ENCODE measurements around the gene ID1. TPM values are rescaled to one million over a fixed set of nuclear protein-coding genes. Genes with fewer than 3 reads are reported as not detected.
"Not testable (repeated sequence)": the region's sequence is repeated elsewhere in the genome, so short reads cannot be mapped to it uniquely, and the experiment has no call there.

The ID1 gene
- total RNA-seq, 4 donors from 2014 or later: 422 to 839 (median 555) TPM

GRCh38 chr20:31572701-31573554, 32.2 kb upstream of the ID1 start:
- Histone ChIP-seq H3K27me3 (no peaks in the 10 kb centered on the region), H3K9me3 (no peaks in the 10 kb centered on the region), H3K4me3 (peak overlapping the region; percentile 37 to 68 (median 60)), H3K27ac (peak overlapping the region; percentile 86 to 96 (median 93)), H3K36me3 (peaks cover 0 to 29% (median 8%) of the 10 kb centered on the region in 3 donors), H3K4me1 (peaks cover 22 to 60% (median 44%) of the 10 kb centered on the region in 3 donors)
- peak; percentile 74 for DNase-seq
- intact Hi-C loops (cut with DNase I): loop anchor here (5.0 kb wide), 1 partner anchor 34 kb away; the partner anchor contains the start of gene ID1
- 3 to 4% methylated on average over 13 to 17 of the region's 63 CpGs for WGBS, 2 donors
- TF ChIP-seq, protein P1, sequence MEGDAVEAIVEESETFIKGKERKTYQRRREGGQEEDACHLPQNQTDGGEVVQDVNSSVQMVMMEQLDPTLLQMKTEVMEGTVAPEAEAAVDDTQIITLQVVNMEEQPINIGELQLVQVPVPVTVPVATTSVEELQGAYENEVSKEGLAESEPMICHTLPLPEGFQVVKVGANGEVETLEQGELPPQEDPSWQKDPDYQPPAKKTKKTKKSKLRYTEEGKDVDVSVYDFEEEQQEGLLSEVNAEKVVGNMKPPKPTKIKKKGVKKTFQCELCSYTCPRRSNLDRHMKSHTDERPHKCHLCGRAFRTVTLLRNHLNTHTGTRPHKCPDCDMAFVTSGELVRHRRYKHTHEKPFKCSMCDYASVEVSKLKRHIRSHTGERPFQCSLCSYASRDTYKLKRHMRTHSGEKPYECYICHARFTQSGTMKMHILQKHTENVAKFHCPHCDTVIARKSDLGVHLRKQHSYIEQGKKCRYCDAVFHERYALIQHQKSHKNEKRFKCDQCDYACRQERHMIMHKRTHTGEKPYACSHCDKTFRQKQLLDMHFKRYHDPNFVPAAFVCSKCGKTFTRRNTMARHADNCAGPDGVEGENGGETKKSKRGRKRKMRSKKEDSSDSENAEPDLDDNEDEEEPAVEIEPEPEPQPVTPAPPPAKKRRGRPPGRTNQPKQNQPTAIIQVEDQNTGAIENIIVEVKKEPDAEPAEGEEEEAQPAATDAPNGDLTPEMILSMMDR (IDR thresholded peaks at IDR 0.05): peak in 4 of 6 experiments; percentile 12 to 23 (median 22)
- TF ChIP-seq POLR2A (IDR thresholded peaks at IDR 0.05): peak in 3 of 4 donors; percentile 49 to 88 (median 81)

DNA sequence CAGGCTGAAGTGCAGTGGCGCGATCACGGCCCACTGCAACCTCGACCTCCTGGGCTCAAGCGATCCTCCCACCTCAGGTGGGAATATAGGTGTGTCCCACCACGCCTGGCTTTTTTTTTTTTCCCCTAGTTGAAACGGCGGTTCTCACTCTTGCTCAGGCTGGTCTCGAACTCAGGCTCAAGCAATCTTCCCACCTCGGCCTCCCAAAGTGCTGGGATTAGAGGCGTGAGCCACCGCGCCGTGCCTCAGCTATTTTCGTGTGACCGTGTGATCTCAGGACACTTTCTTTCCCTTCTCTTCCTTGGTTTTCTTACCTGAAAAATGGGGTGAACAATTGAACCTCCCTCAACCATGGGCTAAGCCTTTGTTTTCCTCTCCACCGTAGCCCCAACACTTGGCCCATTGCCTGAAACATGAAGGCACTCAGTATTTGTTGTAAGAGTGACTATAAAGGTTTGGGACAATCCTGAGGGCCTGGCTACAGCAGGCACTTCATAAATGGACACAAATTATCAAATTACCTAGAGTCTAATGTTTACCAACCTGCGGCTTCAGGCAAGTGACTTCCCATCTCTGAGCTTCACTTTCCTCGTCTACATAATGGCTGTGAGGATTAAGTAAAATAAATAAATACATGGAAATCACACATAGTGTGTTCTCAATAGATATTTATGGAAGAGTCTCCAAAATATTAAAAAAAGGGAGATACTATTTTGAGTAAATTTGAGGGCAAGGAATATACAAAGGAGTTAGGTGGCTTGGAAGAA, 31.4 kb upstream of the ID1 start:
- DNase-seq: no peak
- Histone ChIP-seq H3K36me3 (peaks cover 0 to 21% (median 8%) of the 10 kb centered on the region in 3 donors), H3K9me3 (no peaks in the 10 kb centered on the region), H3K4me3 (peak overlapping the region; percentile 37 to 68 (median 60)), H3K4me1 (peaks cover 22 to 52% (median 36%) of the 10 kb centered on the region in 3 donors), H3K27me3 (no peaks in the 10 kb centered on the region), H3K27ac (peak overlapping the region; percentile 86 to 96 (median 93))
- TF ChIP-seq POLR2A (IDR thresholded peaks at IDR 0.05): no peak
- TF ChIP-seq, protein P1 (IDR thresholded peaks at IDR 0.05): no peak
- intact Hi-C loops (cut with DNase I): loop anchor here (5.0 kb wide), 1 partner anchor 34 kb away; the partner anchor contains the start of gene ID1
- 9 to 27% methylated on average over 19 of the region's 19 CpGs for WGBS, 2 donors

DNA sequence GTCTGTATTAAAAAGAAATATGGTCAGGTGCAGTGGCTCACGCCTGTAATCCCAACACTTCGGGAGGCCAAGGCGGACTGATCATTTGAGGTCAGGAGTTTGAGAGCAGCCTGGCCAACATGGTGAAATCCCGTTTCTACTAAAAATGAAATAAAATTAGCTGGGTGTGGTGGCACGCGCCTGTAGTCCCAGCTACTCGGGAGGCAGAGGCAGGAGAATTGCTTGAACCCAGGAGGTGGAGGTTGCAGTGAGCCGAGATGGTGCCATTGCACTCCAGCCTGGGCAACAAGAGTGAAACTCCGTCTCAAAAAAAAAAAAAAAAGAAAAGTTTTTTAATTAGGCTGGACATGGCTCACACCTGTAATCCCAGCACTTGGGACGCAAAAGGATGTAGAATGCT, 30.1 kb upstream of the ID1 start:
- WGBS, 2 donors: 90 to 92% methylated on average over 10 of the region's 10 CpGs
- intact Hi-C loops (cut with DNase I): loop anchor here (5.0 kb wide), 1 partner anchor 32 kb away; the partner anchor contains the start of gene ID1
- peak overlapping the region in 1 of 4 donors; percentile 92 for H3K27ac ChIP-seq

GRCh38 chr20:31576751-31577150, 28.3 kb upstream of the ID1 start:
- no peak for DNase-seq
- no peaks in the 10 kb centered on the region for H3K27me3 ChIP-seq
- no peaks in the 10 kb centered on the region for H3K9me3 ChIP-seq
- H3K27ac ChIP-seq: no peak overlapping the region
- no peaks in the 10 kb centered on the region for H3K36me3 ChIP-seq
- no peak overlapping the region for H3K4me3 ChIP-seq
- TF ChIP-seq POLR2A (IDR thresholded peaks at IDR 0.05): no peak
- TF ChIP-seq, protein P1 (IDR thresholded peaks at IDR 0.05): no peak
- peaks cover 14 to 22% (median 19%) of the 10 kb centered on the region in 3 donors for H3K4me1 ChIP-seq
- intact Hi-C loops (cut with DNase I): no loop called here
- WGBS, 2 donors: 100% methylated on average over 1 of the region's 2 CpGs; no CpG with 5 or more reads in 1 of the 2 donors

More for the DNA sequence above, 30.1 kb upstream of the ID1 start:
- not testable (repeated sequence) for H3K4me3 ChIP-seq, H3K36me3 ChIP-seq, H3K27me3 ChIP-seq, DNase-seq, H3K9me3 ChIP-seq
- peaks cover 19 to 40% (median 25%) of the 10 kb centered on the region in 3 donors for H3K4me1 ChIP-seq

GRCh38 chr20:31577194-31577593, 27.9 kb upstream of the ID1 start:
- no peak for DNase-seq
- no peaks in the 10 kb centered on the region for H3K27me3 ChIP-seq
- intact Hi-C loops (cut with DNase I): no loop called here
- 86 to 91% methylated on average over 8 of the region's 9 CpGs for WGBS, 2 donors
- no peak overlapping the region for H3K4me3 ChIP-seq
- H3K27ac ChIP-seq: no peak overlapping the region
- H3K9me3 ChIP-seq: no peaks in the 10 kb centered on the region
- peaks cover 10 to 18% (median 14%) of the 10 kb centered on the region in 3 donors for H3K4me1 ChIP-seq
- TF ChIP-seq, protein P1 (IDR thresholded peaks at IDR 0.05): no peak
- TF ChIP-seq POLR2A (IDR thresholded peaks at IDR 0.05): no peak
- no peaks in the 10 kb centered on the region for H3K36me3 ChIP-seq
